NCI-H524 (cell line): ENCODE data around the gene OLIG2.
A peak's percentile ranks its signal among the peaks of the same experiment; 100 is the strongest.

Experiments used
- DNase-seq, 2 experiments: peaks; one replicate each; lab custom pipeline; 2025; lab: John Stamatoyannopoulos, UW

Gene OLIG2

GRCh38 chr21:33064623-33065390 lies 39.1 kb downstream of the OLIG2 start:
- no peak for DNase-seq

- no peak for DNase-seq
These were observed 41.3 kb downstream of the OLIG2 start for GRCh38 chr21:33067043-33067442.

GRCh38 chr21:33067457-33067856 lies 41.7 kb downstream of the OLIG2 start:
- no peak for DNase-seq

GRCh38 chr21:33069243-33069642 lies 43.5 kb downstream of the OLIG2 start:
- no peak for DNase-seq

- DNase-seq: no peak
These were observed 43.9 kb downstream of the OLIG2 start for GRCh38 chr21:33069645-33069993.

- peak; percentile 79 to 90 for DNase-seq
These were observed 44.4 kb downstream of the OLIG2 start, which contains the start of gene OLIG1 for GRCh38 chr21:33069994-33070743. OLIG1 (plus strand) TSS chr21:33070141; CDS start chr21:33070247, 106 bp downstream.

GRCh38 chr21:33070744-33070997 lies 44.9 kb downstream of the OLIG2 start:
- peak in 1 of 2 experiments; percentile 53 for DNase-seq

- peak; percentile 68 to 72 for DNase-seq
These were observed 45.4 kb downstream of the OLIG2 start for GRCh38 chr21:33070998-33071769.

GRCh38 chr21:33071770-33072306 lies 46.1 kb downstream of the OLIG2 start:
- peak; percentile 48 to 67 for DNase-seq

- DNase-seq: no peak
These were observed 47.9 kb downstream of the OLIG2 start for GRCh38 chr21:33073636-33074035.

- peak in 1 of 2 experiments; percentile 16 for DNase-seq
These were observed 49.4 kb downstream of the OLIG2 start for GRCh38 chr21:33075128-33075527.

- DNase-seq: no peak
These were observed 50.0 kb downstream of the OLIG2 start for GRCh38 chr21:33075596-33076195.

- DNase-seq: no peak
These were observed 51.0 kb downstream of the OLIG2 start for GRCh38 chr21:33076600-33077329.
